GM19239 (cell line): Measurements from ENCODE around the gene CGN.

Source experiments
- DNase-seq: peaks from one replicate; pipeline ENCODE4 v3.0.0; 2011; ENCODE audit warnings: low spot score; ENCODE audit not compliant: insufficient read length
- FAIRE-seq: peaks from 2 replicates; lab custom pipeline; 2011; peaks lifted over from hg19 to GRCh38; lab: Jason Lieb, UNC

Gene CGN, protein sequence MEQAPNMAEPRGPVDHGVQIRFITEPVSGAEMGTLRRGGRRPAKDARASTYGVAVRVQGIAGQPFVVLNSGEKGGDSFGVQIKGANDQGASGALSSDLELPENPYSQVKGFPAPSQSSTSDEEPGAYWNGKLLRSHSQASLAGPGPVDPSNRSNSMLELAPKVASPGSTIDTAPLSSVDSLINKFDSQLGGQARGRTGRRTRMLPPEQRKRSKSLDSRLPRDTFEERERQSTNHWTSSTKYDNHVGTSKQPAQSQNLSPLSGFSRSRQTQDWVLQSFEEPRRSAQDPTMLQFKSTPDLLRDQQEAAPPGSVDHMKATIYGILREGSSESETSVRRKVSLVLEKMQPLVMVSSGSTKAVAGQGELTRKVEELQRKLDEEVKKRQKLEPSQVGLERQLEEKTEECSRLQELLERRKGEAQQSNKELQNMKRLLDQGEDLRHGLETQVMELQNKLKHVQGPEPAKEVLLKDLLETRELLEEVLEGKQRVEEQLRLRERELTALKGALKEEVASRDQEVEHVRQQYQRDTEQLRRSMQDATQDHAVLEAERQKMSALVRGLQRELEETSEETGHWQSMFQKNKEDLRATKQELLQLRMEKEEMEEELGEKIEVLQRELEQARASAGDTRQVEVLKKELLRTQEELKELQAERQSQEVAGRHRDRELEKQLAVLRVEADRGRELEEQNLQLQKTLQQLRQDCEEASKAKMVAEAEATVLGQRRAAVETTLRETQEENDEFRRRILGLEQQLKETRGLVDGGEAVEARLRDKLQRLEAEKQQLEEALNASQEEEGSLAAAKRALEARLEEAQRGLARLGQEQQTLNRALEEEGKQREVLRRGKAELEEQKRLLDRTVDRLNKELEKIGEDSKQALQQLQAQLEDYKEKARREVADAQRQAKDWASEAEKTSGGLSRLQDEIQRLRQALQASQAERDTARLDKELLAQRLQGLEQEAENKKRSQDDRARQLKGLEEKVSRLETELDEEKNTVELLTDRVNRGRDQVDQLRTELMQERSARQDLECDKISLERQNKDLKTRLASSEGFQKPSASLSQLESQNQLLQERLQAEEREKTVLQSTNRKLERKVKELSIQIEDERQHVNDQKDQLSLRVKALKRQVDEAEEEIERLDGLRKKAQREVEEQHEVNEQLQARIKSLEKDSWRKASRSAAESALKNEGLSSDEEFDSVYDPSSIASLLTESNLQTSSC

GRCh38 chr1:151510957-151511635 is at the start of gene CGN:
CGN (plus strand) TSS chr1:151511387; CDS start chr1:151518520, 7,133 bp downstream.
- FAIRE-seq = peak; percentile 31
- DNase-seq = peak; percentile 58

GRCh38 chr1:151461694-151462093 is 49.5 kb upstream of the CGN start:
- DNase-seq (no peak), FAIRE-seq (no peak)

DNA sequence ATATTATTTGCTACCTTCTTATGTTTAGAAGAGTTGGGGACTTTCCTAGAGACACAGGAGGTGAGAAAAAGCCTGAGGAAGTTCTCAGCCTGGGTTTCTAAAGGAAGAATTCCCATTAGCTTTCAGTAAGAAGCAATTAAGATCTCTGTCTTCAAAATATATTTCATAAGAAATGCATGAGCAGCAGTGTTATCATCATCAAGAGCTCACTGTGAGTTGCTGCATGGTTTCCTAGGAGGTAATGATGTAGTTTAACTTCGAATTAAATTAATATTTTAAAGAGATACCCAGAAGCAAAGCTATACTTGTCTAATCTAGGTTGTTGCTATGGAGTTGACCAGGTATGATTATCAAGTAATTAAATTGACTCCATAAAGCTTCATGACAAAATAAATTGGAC is 46.2 kb upstream of the CGN start:
- FAIRE-seq (no peak), DNase-seq (no peak)

GRCh38 chr1:151472856-151473731 is 38.1 kb upstream of the CGN start:
- DNase-seq (no peak), FAIRE-seq (peak; percentile 72)

DNA sequence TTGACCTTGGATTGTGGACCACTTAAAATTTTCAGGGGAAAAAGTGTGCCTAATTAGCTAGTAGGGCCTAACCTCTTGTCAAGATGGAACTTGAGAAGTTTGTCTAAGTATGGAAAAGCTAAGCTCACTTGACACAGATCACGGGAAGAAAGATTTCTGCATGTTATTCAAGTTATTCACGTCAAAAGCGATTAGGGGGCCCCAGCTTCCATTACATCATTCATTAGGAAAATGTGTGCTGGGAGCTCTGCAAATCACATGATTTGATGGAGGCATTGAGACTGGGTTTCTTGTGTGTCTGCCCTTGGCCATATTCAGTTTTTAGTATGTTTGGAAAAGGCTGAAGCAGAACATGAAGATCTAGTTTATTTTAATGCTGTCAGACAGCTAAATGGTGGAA is 36.4 kb upstream of the CGN start:
- no peak for FAIRE-seq
- no peak for DNase-seq

- FAIRE-seq (peak; percentile 69), DNase-seq (peak; percentile 44)
Observed at GRCh38 chr1:151475175-151475574, 36.0 kb upstream of the CGN start.

GRCh38 chr1:151476083-151476482 is 35.1 kb upstream of the CGN start:
- FAIRE-seq (no peak), DNase-seq (no peak)

GRCh38 chr1:151477066-151477465 is 34.1 kb upstream of the CGN start:
- FAIRE-seq = no peak

GRCh38 chr1:151478140-151478812 is 32.9 kb upstream of the CGN start:
- DNase-seq = no peak
- no peak for FAIRE-seq

More at GRCh38 chr1:151477066-151477465, 34.1 kb upstream of the CGN start:
- DNase-seq = no peak

DNA sequence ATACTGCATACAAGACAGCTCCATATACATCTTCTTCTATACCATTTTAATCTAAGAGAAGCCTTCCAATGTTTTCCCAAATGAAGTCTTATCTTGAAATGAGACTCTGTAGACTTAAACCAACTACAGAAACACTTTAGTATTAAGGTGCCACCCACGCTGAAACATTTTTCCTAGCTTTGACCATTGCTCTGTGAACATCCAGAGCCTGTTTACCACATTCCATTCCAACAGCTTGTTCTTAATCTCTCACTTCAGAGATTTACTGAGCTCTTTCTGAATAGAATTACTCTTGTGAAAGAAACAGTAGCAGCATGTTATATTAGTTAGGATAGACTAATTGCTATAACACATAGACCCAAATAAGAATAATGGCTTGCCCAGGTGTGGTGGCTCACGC is 32.3 kb upstream of the CGN start:
- DNase-seq = no peak
- FAIRE-seq = no peak

GRCh38 chr1:151479462-151479861 is 31.7 kb upstream of the CGN start:
- FAIRE-seq = no peak

DNA sequence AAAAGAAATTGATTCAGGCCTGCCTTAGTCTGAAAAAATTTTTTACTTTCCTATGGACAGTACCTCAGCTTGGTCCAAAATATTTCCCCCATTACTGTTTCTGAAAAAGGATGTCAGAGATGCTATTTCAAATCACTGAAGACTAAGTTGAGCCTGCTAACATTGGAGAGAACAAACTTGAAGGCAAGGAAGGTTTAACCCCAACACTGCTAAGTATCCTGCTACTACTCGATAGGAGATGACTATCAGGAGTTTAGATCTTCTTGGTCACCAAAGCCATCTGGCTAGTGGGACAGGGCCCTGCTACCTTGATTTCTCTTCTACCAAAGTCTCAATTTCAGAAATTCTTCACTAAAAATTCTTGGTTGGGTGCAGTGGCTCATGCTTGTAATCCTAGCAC is 29.2 kb upstream of the CGN start:
- DNase-seq = no peak
- FAIRE-seq = no peak

More at GRCh38 chr1:151479462-151479861, 31.7 kb upstream of the CGN start:
- no peak for DNase-seq

DNA sequence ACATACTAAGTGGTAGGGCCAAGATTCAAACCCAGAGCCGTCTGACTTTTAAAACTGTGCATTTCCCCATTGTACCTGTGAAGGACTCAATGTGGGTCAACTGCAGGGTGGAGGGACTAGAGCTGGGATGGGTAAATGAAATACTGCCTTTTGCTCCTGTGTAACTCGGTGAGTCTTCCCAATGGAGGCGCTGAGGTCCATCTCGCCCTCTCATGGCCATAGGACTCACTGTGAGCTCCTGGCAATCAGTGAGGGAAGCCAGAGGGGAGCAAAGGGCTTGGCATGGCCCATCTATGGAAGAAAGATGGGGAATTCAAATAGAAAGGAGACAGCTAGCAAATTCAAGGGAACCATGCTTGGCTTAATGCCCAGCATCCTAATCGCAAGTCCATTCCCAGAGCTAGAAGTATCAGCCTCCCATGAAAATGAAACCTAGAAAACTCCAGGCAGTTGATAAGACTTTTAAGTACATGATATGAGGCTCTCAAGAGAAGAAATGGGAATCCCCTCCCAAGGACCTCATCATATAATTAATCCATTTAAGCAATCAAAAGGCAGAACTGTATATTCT is 25.4 kb upstream of the CGN start:
- DNase-seq (no peak), FAIRE-seq (no peak)

DNA sequence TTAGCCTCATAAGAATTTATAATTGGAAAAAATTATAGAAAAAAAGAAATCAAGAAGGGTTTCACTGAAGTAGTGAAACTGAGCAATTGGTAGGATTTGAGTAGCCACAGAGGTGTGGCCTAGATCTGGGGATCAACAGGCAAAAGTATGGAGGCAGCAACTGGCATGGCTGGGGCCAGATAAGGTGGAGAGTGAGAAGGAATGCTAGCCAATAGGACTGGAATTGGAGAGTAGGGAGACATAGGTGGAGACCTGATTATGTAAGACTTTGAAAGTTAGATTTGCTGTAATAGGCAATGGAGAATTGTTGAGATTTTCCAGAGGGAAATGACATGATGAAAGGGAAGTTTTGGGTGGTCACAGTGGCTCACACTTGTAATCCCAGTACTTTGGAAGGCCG is 24.6 kb upstream of the CGN start:
- DNase-seq = no peak
- FAIRE-seq = no peak

GRCh38 chr1:151491641-151492040 is 19.5 kb upstream of the CGN start:
- DNase-seq (no peak), FAIRE-seq (no peak)

DNA sequence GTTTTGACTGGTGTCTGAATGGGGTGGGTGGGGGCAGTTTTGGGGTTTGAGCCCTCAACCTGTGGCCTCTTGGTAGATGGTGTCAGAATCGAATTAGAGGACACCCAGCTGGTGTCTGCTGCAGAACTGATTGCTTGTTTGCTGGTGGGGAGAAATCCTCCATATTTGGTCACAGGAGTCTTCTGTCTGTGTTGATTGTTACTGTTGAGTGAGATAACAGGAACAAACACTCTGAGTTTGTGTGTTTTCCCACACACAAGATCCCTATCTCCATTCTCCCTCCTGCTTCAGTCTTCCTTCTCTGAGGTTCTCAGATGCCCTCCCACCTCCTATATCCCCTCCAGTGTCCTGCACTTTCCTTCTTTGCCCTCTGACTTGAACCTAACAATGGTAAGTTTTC is 19.1 kb upstream of the CGN start:
- no peak for DNase-seq
- no peak for FAIRE-seq

DNA sequence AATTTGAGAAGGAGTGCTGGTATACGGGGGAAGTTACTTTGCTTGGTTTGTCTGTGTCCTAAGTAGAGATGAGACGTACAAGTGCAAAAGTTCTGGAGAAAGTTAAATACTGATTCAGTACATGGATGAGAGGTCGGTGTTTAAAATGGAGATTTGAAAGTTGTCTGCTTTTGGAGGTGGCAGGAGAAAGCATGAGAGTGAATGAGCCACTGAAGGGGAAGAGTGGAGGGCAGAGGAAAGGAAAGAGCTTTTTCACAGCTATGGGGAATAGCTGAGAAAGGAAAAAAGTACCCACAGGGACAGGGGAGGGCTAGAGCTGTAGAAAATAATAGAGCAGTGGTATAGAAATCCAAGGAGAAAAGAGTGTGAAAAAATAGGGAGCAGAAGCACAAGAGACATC is 18.1 kb upstream of the CGN start:
- DNase-seq = no peak
- no peak for FAIRE-seq

- no peak for FAIRE-seq
- no peak for DNase-seq
Observed at GRCh38 chr1:151494741-151495281, 16.4 kb upstream of the CGN start.
